HEK293 (cell line): Measurements from ENCODE around the gene PTGES3L.

Experiments used
- CTCF ChIP-seq: fragments of 450-650 bp; formaldehyde crosslinking; IDR thresholded peaks from 2 replicates; pipeline ENCODE4 v1.5.1; 2016; ENCODE audit warnings: missing biosample characterization, missing genetic modification characterization
- EGR2 ChIP-seq: fragments of 450-650 bp; formaldehyde crosslinking; IDR thresholded peaks from 2 replicates; pipeline ENCODE4 v1.5.1; 2016; ENCODE audit warnings: low read depth, missing biosample characterization, missing genetic modification characterization
- KLF10 ChIP-seq: fragments of 450-650 bp; IDR thresholded peaks from 2 replicates; pipeline ENCODE4 v1.5.1; 2018; ENCODE audit warnings: missing biosample characterization, mild to moderate bottlenecking, missing genetic modification characterization
- RBAK ChIP-seq: fragments of 450-650 bp; formaldehyde crosslinking; IDR thresholded peaks from 2 replicates; pipeline ENCODE4 v1.5.1; 2016; ENCODE audit warnings: missing biosample characterization, missing genetic modification characterization
- ZBTB1 ChIP-seq: fragments of 450-650 bp; formaldehyde crosslinking; IDR thresholded peaks from 2 replicates; pipeline ENCODE4 v1.5.1; 2016; ENCODE audit warnings: missing biosample characterization, missing genetic modification characterization
- ZBTB17 ChIP-seq: fragments of 450-650 bp; formaldehyde crosslinking; IDR thresholded peaks from 2 replicates; pipeline ENCODE4 v1.5.1; 2016; ENCODE audit warnings: missing biosample characterization, missing genetic modification characterization
- ZBTB48 ChIP-seq: fragments of 450-650 bp; formaldehyde crosslinking; IDR thresholded peaks from 2 replicates; pipeline ENCODE4 v1.5.1; 2016; ENCODE audit warnings: missing biosample characterization, missing genetic modification characterization
- ZFHX2 ChIP-seq: fragments of 450-650 bp; formaldehyde crosslinking; conservative IDR thresholded peaks from 2 replicates; pipeline ENCODE4 v1.5.1; 2016; ENCODE audit warnings: missing biosample characterization, missing genetic modification characterization
- ZNF140 ChIP-seq: fragments of 450-650 bp; formaldehyde crosslinking; IDR thresholded peaks from 2 replicates; pipeline ENCODE4 v1.5.1; 2016; ENCODE audit warnings: missing biosample characterization, missing genetic modification characterization
- ZNF184 ChIP-seq: fragments of 450-650 bp; IDR thresholded peaks from 2 replicates; pipeline ENCODE4 v1.5.1; 2018; ENCODE audit warnings: missing biosample characterization, mild to moderate bottlenecking, missing genetic modification characterization
- ZNF211 ChIP-seq: fragments of 450-650 bp; formaldehyde crosslinking; IDR thresholded peaks from 2 replicates; pipeline ENCODE4 v1.5.1; 2016; ENCODE audit warnings: low read depth, missing biosample characterization, missing genetic modification characterization
- ZNF223 ChIP-seq: fragments of 450-650 bp; formaldehyde crosslinking; IDR thresholded peaks from 2 replicates; pipeline ENCODE4 v1.5.1; 2016; ENCODE audit warnings: missing biosample characterization, missing genetic modification characterization
- ZNF302 ChIP-seq: fragments of 450-650 bp; formaldehyde crosslinking; IDR thresholded peaks from 2 replicates; pipeline ENCODE4 v1.5.1; 2016; ENCODE audit warnings: missing biosample characterization, missing genetic modification characterization, low read depth
- ZNF335 ChIP-seq: fragments of 450-650 bp; formaldehyde crosslinking; conservative IDR thresholded peaks from 2 replicates; pipeline ENCODE4 v1.5.1; 2016; ENCODE audit warnings: missing biosample characterization, missing genetic modification characterization
- ZNF366 ChIP-seq: fragments of 450-650 bp; formaldehyde crosslinking; conservative IDR thresholded peaks from 2 replicates; pipeline ENCODE4 v1.5.1; 2016; ENCODE audit warnings: missing biosample characterization, missing genetic modification characterization
- ZNF391 ChIP-seq: fragments of 450-650 bp; formaldehyde crosslinking; IDR thresholded peaks from 2 replicates; pipeline ENCODE4 v1.5.1; 2016; ENCODE audit warnings: low read depth, missing biosample characterization, missing genetic modification characterization, borderline replicate concordance
- ZNF473 ChIP-seq: fragments of 450-650 bp; formaldehyde crosslinking; IDR thresholded peaks from 2 replicates; pipeline ENCODE4 v1.5.1; 2017; ENCODE audit warnings: missing biosample characterization, missing genetic modification characterization
- ZNF488 ChIP-seq: fragments of 450-650 bp; formaldehyde crosslinking; IDR thresholded peaks from 2 replicates; pipeline ENCODE4 v1.5.1; 2016; ENCODE audit warnings: missing biosample characterization, missing genetic modification characterization
- ZNF600 ChIP-seq: fragments of 450-650 bp; formaldehyde crosslinking; IDR thresholded peaks from 2 replicates; pipeline ENCODE4 v1.5.1; 2016; ENCODE audit warnings: missing biosample characterization, missing genetic modification characterization
- ZNF664 ChIP-seq: fragments of 450-650 bp; formaldehyde crosslinking; IDR thresholded peaks from 2 replicates; pipeline ENCODE4 v1.5.1; 2016; ENCODE audit warnings: missing biosample characterization, missing genetic modification characterization
- ZNF677 ChIP-seq: fragments of 450-650 bp; IDR thresholded peaks from 2 replicates; pipeline ENCODE4 v1.5.0; 2018; ENCODE audit warnings: missing biosample characterization, mild to moderate bottlenecking, missing genetic modification characterization, moderate library complexity
- ZNF701 ChIP-seq: fragments of 450-650 bp; formaldehyde crosslinking; IDR thresholded peaks from 2 replicates; pipeline ENCODE4 v1.5.1; 2016; ENCODE audit warnings: missing biosample characterization, missing genetic modification characterization
- ZNF747 ChIP-seq: fragments of 450-650 bp; formaldehyde crosslinking; IDR thresholded peaks from 2 replicates; pipeline ENCODE4 v1.5.1; 2016; ENCODE audit warnings: missing biosample characterization, missing genetic modification characterization
- TF ChIP-seq, protein P1 (sequence below): fragments of 450-650 bp; formaldehyde crosslinking; IDR thresholded peaks from 2 replicates; pipeline ENCODE4 v1.5.1; 2016; ENCODE audit warnings: missing biosample characterization, missing genetic modification characterization
- TF ChIP-seq, protein P2 (sequence below): fragments of 450-650 bp; formaldehyde crosslinking; IDR thresholded peaks from 2 replicates; pipeline ENCODE4 v1.5.1; 2016; ENCODE audit warnings: missing biosample characterization, missing genetic modification characterization
- TF ChIP-seq, protein P3 (sequence below): fragments of 450-650 bp; formaldehyde crosslinking; IDR thresholded peaks from 2 replicates; pipeline ENCODE4 v1.5.1; 2016; ENCODE audit warnings: missing biosample characterization, missing genetic modification characterization, low read depth
- TF ChIP-seq, protein P4 (sequence below): fragments of 450-650 bp; formaldehyde crosslinking; IDR thresholded peaks from 2 replicates; pipeline ENCODE4 v1.5.1; 2016; ENCODE audit warnings: missing biosample characterization, missing genetic modification characterization, borderline replicate concordance

The PTGES3L gene

DNA sequence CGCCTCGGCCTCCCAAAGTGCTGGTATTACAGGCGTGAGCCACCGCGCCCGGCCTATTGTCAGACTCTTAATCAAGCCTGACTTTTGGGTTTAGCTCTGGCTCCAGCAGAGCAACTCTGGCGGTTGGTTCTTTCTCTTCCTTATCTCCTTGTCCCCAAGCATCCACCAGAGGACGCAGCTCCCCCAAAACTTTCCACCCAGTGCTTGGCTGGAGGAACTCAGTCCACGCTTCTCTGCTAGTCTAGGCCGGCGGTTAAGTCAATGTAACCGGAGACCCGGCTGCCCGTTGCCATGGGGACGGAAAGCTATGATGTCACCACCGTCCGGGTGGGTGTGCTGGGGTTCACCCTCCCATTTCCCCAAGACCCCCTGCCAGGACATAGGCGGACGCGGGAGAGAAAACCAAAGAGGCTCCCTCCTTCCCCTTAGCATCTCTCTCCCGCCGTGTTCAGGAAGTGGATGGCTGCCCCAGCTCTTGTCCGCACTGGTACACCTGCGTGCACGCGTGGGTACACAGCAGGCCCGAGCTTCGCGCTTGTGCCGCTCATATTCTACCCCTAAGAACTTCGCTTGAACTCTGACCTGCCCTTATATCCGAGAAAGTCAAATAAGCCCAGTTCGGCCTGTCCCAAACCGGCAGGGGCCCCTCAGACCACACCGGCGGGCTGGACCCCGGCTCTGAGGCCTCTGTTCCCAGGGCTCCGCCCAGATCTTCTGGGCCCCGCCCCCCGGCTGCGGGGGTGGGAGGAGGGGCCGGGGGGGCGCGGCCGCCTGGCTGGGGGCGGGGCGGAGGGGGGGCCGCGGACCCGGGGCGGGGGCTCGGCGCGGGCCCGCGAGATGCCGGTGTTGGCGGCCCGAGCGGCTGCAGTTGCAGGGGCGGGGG lies 44.8 kb upstream of the PTGES3L start, which contains the start of gene RND2 (continued):
- TF ChIP-seq CTCF (tag by site-specific recombination) (peak; percentile 97), ZNF302 (tag by site-specific recombination) (no peak), ZNF747 (tag by site-specific recombination) (no peak), ZNF664 (tag by site-specific recombination) (no peak), ZBTB48 (tag by site-specific recombination) (peak; percentile 14; the same call in 1 of the 2 replicates), ZNF488 (tag by site-specific recombination) (no peak), ZFHX2 (tag by site-specific recombination) (peak; percentile 71), ZNF366 (tag by site-specific recombination) (peak; percentile 59), ZNF600 (tag by site-specific recombination) (no peak; the same call in 1 of the 2 replicates), ZNF473 (tag by site-specific recombination) (no peak), ZNF184 (tag by site-specific recombination) (no peak), RBAK (tag by site-specific recombination) (no peak), ZNF391 (peak; percentile 59; the same call in 1 of the 2 replicates), KLF10 (tag by site-specific recombination) (peak; percentile 92), EGR2 (peak; percentile 39; the same call in 1 of the 2 replicates), ZNF701 (tag by site-specific recombination) (no peak), ZNF211 (tag by site-specific recombination) (no peak), ZBTB1 (tag by site-specific recombination) (no peak), ZNF140 (tag by site-specific recombination) (no peak), ZNF335 (tag by site-specific recombination) (peak; percentile 95), ZBTB17 (tag by site-specific recombination) (peak; percentile 83), ZNF223 (tag by site-specific recombination) (no peak), ZNF677 (0 out of 2 replicates have a peak, but pooled peaks have one; percentile 45)
- TF ChIP-seq, protein P1, sequence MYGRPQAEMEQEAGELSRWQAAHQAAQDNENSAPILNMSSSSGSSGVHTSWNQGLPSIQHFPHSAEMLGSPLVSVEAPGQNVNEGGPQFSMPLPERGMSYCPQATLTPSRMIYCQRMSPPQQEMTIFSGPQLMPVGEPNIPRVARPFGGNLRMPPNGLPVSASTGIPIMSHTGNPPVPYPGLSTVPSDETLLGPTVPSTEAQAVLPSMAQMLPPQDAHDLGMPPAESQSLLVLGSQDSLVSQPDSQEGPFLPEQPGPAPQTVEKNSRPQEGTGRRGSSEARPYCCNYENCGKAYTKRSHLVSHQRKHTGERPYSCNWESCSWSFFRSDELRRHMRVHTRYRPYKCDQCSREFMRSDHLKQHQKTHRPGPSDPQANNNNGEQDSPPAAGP (tag by site-specific recombination): peak; percentile 95
- TF ChIP-seq, protein P2, sequence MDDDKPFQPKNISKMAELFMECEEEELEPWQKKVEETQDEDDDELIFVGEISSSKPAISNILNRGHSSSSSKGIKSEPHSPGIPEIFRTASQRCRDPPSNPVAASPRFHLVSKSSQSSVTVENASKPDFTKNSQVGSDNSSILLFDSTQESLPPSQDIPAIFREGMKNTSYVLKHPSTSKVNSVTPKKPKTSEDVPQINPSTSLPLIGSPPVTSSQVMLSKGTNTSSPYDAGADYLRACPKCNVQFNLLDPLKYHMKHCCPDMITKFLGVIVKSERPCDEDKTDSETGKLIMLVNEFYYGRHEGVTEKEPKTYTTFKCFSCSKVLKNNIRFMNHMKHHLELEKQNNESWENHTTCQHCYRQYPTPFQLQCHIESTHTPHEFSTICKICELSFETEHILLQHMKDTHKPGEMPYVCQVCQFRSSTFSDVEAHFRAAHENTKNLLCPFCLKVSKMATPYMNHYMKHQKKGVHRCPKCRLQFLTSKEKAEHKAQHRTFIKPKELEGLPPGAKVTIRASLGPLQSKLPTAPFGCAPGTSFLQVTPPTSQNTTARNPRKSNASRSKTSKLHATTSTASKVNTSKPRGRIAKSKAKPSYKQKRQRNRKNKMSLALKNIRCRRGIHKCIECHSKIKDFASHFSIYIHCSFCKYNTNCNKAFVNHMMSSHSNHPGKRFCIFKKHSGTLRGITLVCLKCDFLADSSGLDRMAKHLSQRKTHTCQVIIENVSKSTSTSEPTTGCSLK: no peak
- TF ChIP-seq, protein P3, sequence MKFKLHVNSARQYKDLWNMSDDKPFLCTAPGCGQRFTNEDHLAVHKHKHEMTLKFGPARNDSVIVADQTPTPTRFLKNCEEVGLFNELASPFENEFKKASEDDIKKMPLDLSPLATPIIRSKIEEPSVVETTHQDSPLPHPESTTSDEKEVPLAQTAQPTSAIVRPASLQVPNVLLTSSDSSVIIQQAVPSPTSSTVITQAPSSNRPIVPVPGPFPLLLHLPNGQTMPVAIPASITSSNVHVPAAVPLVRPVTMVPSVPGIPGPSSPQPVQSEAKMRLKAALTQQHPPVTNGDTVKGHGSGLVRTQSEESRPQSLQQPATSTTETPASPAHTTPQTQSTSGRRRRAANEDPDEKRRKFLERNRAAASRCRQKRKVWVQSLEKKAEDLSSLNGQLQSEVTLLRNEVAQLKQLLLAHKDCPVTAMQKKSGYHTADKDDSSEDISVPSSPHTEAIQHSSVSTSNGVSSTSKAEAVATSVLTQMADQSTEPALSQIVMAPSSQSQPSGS (tag by site-specific recombination): peak; percentile 98
- TF ChIP-seq, protein P4, sequence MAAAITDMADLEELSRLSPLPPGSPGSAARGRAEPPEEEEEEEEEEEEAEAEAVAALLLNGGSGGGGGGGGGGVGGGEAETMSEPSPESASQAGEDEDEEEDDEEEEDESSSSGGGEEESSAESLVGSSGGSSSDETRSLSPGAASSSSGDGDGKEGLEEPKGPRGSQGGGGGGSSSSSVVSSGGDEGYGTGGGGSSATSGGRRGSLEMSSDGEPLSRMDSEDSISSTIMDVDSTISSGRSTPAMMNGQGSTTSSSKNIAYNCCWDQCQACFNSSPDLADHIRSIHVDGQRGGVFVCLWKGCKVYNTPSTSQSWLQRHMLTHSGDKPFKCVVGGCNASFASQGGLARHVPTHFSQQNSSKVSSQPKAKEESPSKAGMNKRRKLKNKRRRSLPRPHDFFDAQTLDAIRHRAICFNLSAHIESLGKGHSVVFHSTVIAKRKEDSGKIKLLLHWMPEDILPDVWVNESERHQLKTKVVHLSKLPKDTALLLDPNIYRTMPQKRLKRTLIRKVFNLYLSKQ (tag by site-specific recombination): no peak
